Measurements from ENCODE around the gene ALOX15. TPM values are rescaled to one million over a fixed set of nuclear protein-coding genes. Genes with fewer than 3 reads are reported as not detected.

ALOX15 gene
- total and polyA plus RNA-seq, 10 of the 15 experiments (the other 5 are each of a cell fraction or from before 2014, with no cell fraction given), result 0.05 to 1.0 (median 0.24) TPM

GRCh38 chr17:4585638-4585994 lies 55.9 kb downstream of the ALOX15 start:
- no peak overlapping the region for H3K4me2 ChIP-seq (ENCODE audit: control insufficient read depth, insufficient read depth)
- SMC1A ChIA-PET (ENCODE audit: uncharacterized antibody, unreplicated experiment), result no interaction called here
- DNase-seq (ENCODE audit: low read depth, low spot score) (no peak), ATAC-seq (no peak), FAIRE-seq (no peak)
- H3K79me2 ChIP-seq (ENCODE audit: control insufficient read depth, insufficient read depth, low read length), result no peaks in the 10 kb centered on the region
- POLR2A ChIA-PET, result no interaction called here
- TF ChIP-seq WRNIP1 (IDR thresholded peaks at IDR 0.05; ENCODE audit: borderline replicate concordance, low read depth, low read length) (no peak), POLR2AphosphoS2 (IDR thresholded peaks at IDR 0.05; ENCODE audit: low read depth, low read length) (no peak), MXI1 (IDR thresholded peaks at IDR 0.05; ENCODE audit: low read depth, low read length) (no peak), BCLAF1 (IDR thresholded peaks at IDR 0.05) (no peak), E2F4 (IDR thresholded peaks at IDR 0.05; ENCODE audit: low read depth, low read length) (no peak), RUNX3 (IDR thresholded peaks at IDR 0.05; ENCODE audit: low read length) (no peak), NRF1 (conservative IDR thresholded peaks at IDR 0.05; ENCODE audit: low read depth, low read length) (no peak), RELA (IDR thresholded peaks at IDR 0.05; ENCODE audit: borderline replicate concordance, partially characterized antibody) (no peak)
- in situ Hi-C loops (cut with MboI), result no loop called here
- intact Hi-C loops (cut with micrococcal nuclease; ENCODE audit: unreplicated experiment), result no loop called here
- no peak overlapping the region for H3K9ac ChIP-seq (ENCODE audit: control insufficient read depth, insufficient read depth, low read length)
- H2AFZ ChIP-seq (ENCODE audit: control insufficient read depth, low read depth, low read length), result no peak overlapping the region
- no peak overlapping the region for H3K4me3 ChIP-seq
- H3K27ac ChIP-seq (ENCODE audit: control insufficient read depth, insufficient read depth), result no peak overlapping the region
- no TSS peak for BruUV-seq (replicated peaks)
- H3K4me1 ChIP-seq (ENCODE audit: control insufficient read depth, insufficient read depth, low read length), result no peaks in the 10 kb centered on the region
- H3K27me3 ChIP-seq (replicated peaks in 1 of 2; ENCODE audit: control insufficient read depth in 2 of 2, insufficient read depth in 2 of 2, low read length in 1 of 2), result peaks cover 8 to 12% of the 10 kb centered on the region in 2 experiments
- CTCF ChIA-PET, result no interaction called here
- H4K20me1 ChIP-seq (ENCODE audit: control insufficient read depth, insufficient read depth), result no peaks in the 10 kb centered on the region; the same call in none of the 2 replicates
- H3K9me3 ChIP-seq (replicated peaks; ENCODE audit: control insufficient read depth, insufficient read depth, low read length), result no peaks in the 10 kb centered on the region; the same call in 2 of the 3 replicates
- RAD21 ChIA-PET (ENCODE audit: unreplicated experiment), result no interaction called here
- 53% methylated on average over 7 of the region's 7 CpGs for WGBS (ENCODE audit: insufficient coverage, insufficient replicate concordance, low lambda C conversion rate, missing lambda C conversion rate)
- no peaks in the 10 kb centered on the region for H3K36me3 ChIP-seq (ENCODE audit: control insufficient read depth in 2 of 2, insufficient read depth in 2 of 2, low read length in 1 of 2)
